GM12878 (cell line): ENCODE results near the gene DESI1. TPM values are rescaled to one million over a fixed set of nuclear protein-coding genes. Genes with fewer than 3 reads are reported as not detected.

Source experiments
- ATF2 ChIP-seq: IDR thresholded peaks from 2 replicates; pipeline ENCODE4 v1.6.1; 2012; ENCODE audit warnings: low read length, inconsistent platforms
- GATAD2B ChIP-seq: fragments of 450-650 bp; conservative IDR thresholded peaks from 2 replicates; pipeline ENCODE4 v1.6.1; 2017; ENCODE audit warnings: low read depth, mild to moderate bottlenecking, moderate library complexity
- IRF3 ChIP-seq: fragments of 450-650 bp; IDR thresholded peaks from 2 replicates; pipeline ENCODE4 v1.6.1; 2014; ENCODE audit warnings: mild to moderate bottlenecking
- PAX5 ChIP-seq: IDR thresholded peaks from 2 replicates; pipeline ENCODE4 v1.6.1; 2011; ENCODE audit warnings: low read depth, low read length, borderline replicate concordance
- PBX3 ChIP-seq: IDR thresholded peaks from 2 replicates; pipeline ENCODE4 v1.6.1; 2011; ENCODE audit warnings: mild to moderate bottlenecking, low read depth, low read length, moderate library complexity; ENCODE audit not compliant: insufficient replicate concordance
- SIN3A ChIP-seq: IDR thresholded peaks from 2 replicates; pipeline ENCODE4 v1.6.1; 2012; ENCODE audit warnings: low read depth, low read length, improper control_type of control experiment
- SRF ChIP-seq, 2 experiments: IDR thresholded peaks; 2 replicates each; pipeline ENCODE4 v1.6.1; 2011; ENCODE audit warnings: low read depth in 2 of 2, low read length in 2 of 2, mild to moderate bottlenecking in 1 of 2, moderate library complexity in 1 of 2
- polyA plus RNA-seq, 11 experiments: library from polyadenylated mRNA; depleted of rRNA in 4 of 11; unstranded in 6 of 11; stranded (reverse) in 5 of 11; fragments of >200 nt; fragmentation: Nextera tagmentation in 4 of 11; fragmentation: Illumina TruSeq in 1 of 11; extraction: Ambion mirVana in 4 of 11; extraction: Trizol in 1 of 11; gene quantifications; 1 replicate in 1 of 11; 2 replicates in 10 of 11; pipeline versions ENCODE4 v1.2.1 to v1.2.3, GENCODE V29; 2011 to 2016; ENCODE audit warnings: inconsistent platforms in 2 of 11, missing spikeins in 2 of 11, low read depth in 1 of 11
- total RNA-seq, 4 experiments: library from RNA; depleted of rRNA in 3 of 4; stranded (reverse); fragments of >200 nt in 3 of 4; fragmentation: Illumina TruSeq in 1 of 4; extraction: Trizol in 1 of 4; gene quantifications; 2 replicates each; pipeline versions ENCODE4 v1.2.1 to v1.2.3, GENCODE V29; 2013 to 2021
- TF ChIP-seq, protein P1 (sequence below): fragments of 450-650 bp; IDR thresholded peaks from 2 replicates; pipeline ENCODE4 v1.6.1; 2016; ENCODE audit warnings: mild to moderate bottlenecking
- TF ChIP-seq, protein P2 (sequence below), 3 experiments: IDR thresholded peaks in 2 of 3; conservative IDR thresholded peaks in 1 of 3; 2 replicates each; pipeline ENCODE4 v1.5.1; 2011; ENCODE audit warnings: low read depth in 3 of 3, low read length in 3 of 3, mild to moderate bottlenecking in 3 of 3, control low read depth in 2 of 3, moderate library complexity in 2 of 3, inconsistent platforms in 1 of 3, mixed read lengths in 1 of 3; ENCODE audit not compliant: control insufficient read depth in 2 of 3, insufficient read depth in 1 of 3; ENCODE audit errors: extremely low read depth in 1 of 3

DESI1 gene
- total and polyA plus RNA-seq, 10 of the 15 experiments (the other 5 are each of a cell fraction or from before 2014, with no cell fraction given), result 8.0 to 76.8 (median 40.6) TPM

GRCh38 chr22:41565403-41566054 is 55.3 kb downstream of the DESI1 start (continued):
- TF ChIP-seq, protein P1, sequence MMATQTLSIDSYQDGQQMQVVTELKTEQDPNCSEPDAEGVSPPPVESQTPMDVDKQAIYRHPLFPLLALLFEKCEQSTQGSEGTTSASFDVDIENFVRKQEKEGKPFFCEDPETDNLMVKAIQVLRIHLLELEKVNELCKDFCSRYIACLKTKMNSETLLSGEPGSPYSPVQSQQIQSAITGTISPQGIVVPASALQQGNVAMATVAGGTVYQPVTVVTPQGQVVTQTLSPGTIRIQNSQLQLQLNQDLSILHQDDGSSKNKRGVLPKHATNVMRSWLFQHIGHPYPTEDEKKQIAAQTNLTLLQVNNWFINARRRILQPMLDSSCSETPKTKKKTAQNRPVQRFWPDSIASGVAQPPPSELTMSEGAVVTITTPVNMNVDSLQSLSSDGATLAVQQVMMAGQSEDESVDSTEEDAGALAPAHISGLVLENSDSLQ, result no peak
- no peak for TF ChIP-seq PAX5
- TF ChIP-seq, protein P2, sequence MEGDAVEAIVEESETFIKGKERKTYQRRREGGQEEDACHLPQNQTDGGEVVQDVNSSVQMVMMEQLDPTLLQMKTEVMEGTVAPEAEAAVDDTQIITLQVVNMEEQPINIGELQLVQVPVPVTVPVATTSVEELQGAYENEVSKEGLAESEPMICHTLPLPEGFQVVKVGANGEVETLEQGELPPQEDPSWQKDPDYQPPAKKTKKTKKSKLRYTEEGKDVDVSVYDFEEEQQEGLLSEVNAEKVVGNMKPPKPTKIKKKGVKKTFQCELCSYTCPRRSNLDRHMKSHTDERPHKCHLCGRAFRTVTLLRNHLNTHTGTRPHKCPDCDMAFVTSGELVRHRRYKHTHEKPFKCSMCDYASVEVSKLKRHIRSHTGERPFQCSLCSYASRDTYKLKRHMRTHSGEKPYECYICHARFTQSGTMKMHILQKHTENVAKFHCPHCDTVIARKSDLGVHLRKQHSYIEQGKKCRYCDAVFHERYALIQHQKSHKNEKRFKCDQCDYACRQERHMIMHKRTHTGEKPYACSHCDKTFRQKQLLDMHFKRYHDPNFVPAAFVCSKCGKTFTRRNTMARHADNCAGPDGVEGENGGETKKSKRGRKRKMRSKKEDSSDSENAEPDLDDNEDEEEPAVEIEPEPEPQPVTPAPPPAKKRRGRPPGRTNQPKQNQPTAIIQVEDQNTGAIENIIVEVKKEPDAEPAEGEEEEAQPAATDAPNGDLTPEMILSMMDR (IDR thresholded peaks at IDR 0.05 in 2 of 3, conservative IDR thresholded peaks at IDR 0.05 in 1 of 3; ENCODE audit: control insufficient read depth in 2 of 3, extremely low read depth in 1 of 3, insufficient read depth in 1 of 3, low read depth in 3 of 3, low read length in 3 of 3), result no peak
- TF ChIP-seq SRF (IDR thresholded peaks at IDR 0.05; ENCODE audit: low read depth in 2 of 2, low read length in 2 of 2), result no peak
- TF ChIP-seq SIN3A, result no peak
- TF ChIP-seq IRF3, result no peak
- no peak for TF ChIP-seq ATF2
- no peak for TF ChIP-seq GATAD2B
- TF ChIP-seq PBX3, result no peak
